ENCODE measurements around the gene NPTXR. TPM values are rescaled to one million over a fixed set of nuclear protein-coding genes. Genes with fewer than 3 reads are reported as not detected.

The NPTXR gene
- total RNA-seq, 1 donor from 2014 or later, result 0.58 TPM

- no peak overlapping the region for H3K4me3 ChIP-seq (ENCODE audit: low read depth, low read length)
- no peak for TF ChIP-seq CTCF (conservative IDR thresholded peaks at IDR 0.05; ENCODE audit: low read depth, low read length)
- no peak for DNase-seq (ENCODE audit: low read depth)
These were observed 4.1 kb downstream of the NPTXR start for GRCh38 chr22:38839686-38840085.

GRCh38 chr22:38837414-38837928, 6.4 kb downstream of the NPTXR start:
- H3K4me3 ChIP-seq (ENCODE audit: low read depth, low read length), result no peak overlapping the region
- no peak for TF ChIP-seq CTCF (conservative IDR thresholded peaks at IDR 0.05; ENCODE audit: low read depth, low read length)
- DNase-seq (ENCODE audit: low read depth), result no peak

GRCh38 chr22:38835888-38836301, 7.9 kb downstream of the NPTXR start:
- TF ChIP-seq CTCF (conservative IDR thresholded peaks at IDR 0.05; ENCODE audit: low read depth, low read length), result no peak
- no peak overlapping the region for H3K4me3 ChIP-seq (ENCODE audit: low read depth, low read length)
- DNase-seq (ENCODE audit: low read depth), result no peak

GRCh38 chr22:38834991-38835390, 8.8 kb downstream of the NPTXR start:
- DNase-seq (ENCODE audit: low read depth), result no peak
- no peak overlapping the region for H3K4me3 ChIP-seq (ENCODE audit: low read depth, low read length)
- TF ChIP-seq CTCF (conservative IDR thresholded peaks at IDR 0.05; ENCODE audit: low read depth, low read length), result no peak

GRCh38 chr22:38834215-38834953, 9.4 kb downstream of the NPTXR start:
- H3K4me3 ChIP-seq (ENCODE audit: low read depth, low read length), result no peak overlapping the region
- DNase-seq (ENCODE audit: low read depth), result no peak
- TF ChIP-seq CTCF (conservative IDR thresholded peaks at IDR 0.05; ENCODE audit: low read depth, low read length), result no peak

GRCh38 chr22:38833061-38833460, 10.8 kb downstream of the NPTXR start:
- no peak for DNase-seq (ENCODE audit: low read depth)
- no peak overlapping the region for H3K4me3 ChIP-seq (ENCODE audit: low read depth, low read length)
- TF ChIP-seq CTCF (conservative IDR thresholded peaks at IDR 0.05; ENCODE audit: low read depth, low read length), result no peak

Measured in epithelial cell of proximal tubule (primary cell).